HG02884 (cell line): ENCODE results near the gene SLCO2B1.

Experiments used
- ATAC-seq: cut with Tn5 transposase; IDR thresholded peaks from one replicate; pipeline ENCODE4 v1.9.1; 2021; ENCODE audit warnings: mild to moderate bottlenecking, moderate library complexity; ENCODE audit not compliant: unreplicated experiment

Gene SLCO2B1

DNA sequence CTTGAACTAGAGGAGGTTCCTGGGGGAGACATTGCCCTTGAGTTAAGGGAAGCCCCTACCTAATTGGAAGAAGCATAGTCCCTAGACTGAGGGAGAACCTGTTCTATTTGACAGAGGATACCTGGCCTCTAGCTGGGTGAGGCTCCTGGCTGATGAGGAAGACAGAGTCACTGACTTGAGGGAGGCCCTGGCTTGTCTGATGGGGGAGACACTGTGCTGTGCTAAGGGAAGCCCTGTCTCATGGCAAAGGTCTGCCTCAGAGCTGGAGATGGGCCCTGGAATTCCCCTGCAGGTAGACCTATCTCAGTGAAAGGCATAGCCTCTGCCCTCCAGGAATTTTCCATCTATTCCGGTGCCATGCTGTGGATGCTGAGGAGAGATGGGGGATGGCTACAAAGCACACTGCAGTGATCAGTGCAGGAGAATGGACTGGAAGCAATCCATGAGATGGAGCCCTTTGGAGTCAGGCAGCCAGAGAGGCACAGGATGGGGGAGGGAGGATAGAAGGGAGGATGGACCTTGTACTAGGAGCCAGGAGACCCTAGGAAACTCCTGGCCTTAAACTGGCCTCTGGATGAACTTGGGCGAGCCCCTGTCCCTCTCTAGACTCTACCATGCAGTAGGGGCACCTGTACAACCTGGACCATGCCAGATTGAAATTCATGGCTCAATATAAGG, 39.9 kb downstream of the SLCO2B1 start:
- no peak for ATAC-seq

DNA sequence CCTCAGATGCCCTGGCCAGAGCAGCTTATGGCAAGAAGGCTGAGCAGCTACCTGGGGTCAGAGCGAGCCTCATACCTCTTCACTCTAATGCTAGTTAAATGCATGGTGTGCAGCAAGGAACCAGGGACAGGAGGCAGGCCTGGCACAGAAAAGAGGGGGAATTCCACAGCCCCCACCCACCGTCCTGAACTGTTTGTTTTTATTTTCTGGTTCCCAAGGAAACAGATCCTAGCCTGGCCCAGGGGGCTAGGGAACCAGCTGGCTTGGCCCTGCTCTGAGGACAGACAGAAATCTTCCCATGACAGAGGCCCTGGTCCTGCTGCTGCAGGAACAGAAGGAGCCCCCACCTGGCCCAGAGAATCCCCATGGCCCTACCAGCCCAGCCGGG, 40.4 kb downstream of the SLCO2B1 start:
- ATAC-seq, result no peak

GRCh38 chr11:75193271-75193670, 42.4 kb downstream of the SLCO2B1 start:
- ATAC-seq, result no peak

- ATAC-seq, result no peak
Observed at GRCh38 chr11:75193711-75194110, 42.8 kb downstream of the SLCO2B1 start.

DNA sequence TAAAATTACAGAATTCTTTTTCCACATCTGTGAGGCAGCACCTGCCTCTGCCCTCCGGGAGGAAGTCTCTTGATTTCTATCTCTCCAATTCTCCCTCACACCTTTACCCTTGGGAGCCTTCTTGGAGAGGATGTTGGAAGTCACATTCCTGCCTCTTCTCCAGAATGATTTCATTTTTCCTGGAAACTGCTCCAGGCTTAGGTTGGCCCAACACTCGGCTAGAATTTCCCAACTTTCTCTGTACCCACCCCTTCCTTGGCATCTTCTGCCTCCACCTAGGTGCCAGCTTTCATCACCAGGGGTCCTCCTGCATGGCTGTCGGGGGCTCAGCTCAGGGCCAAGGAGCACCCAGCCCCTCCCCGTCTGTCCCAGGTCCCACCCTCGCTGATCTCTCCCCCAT, 43.2 kb downstream of the SLCO2B1 start:
- no peak for ATAC-seq

- no peak for ATAC-seq
Observed at GRCh38 chr11:75195167-75195962, 44.5 kb downstream of the SLCO2B1 start.

DNA sequence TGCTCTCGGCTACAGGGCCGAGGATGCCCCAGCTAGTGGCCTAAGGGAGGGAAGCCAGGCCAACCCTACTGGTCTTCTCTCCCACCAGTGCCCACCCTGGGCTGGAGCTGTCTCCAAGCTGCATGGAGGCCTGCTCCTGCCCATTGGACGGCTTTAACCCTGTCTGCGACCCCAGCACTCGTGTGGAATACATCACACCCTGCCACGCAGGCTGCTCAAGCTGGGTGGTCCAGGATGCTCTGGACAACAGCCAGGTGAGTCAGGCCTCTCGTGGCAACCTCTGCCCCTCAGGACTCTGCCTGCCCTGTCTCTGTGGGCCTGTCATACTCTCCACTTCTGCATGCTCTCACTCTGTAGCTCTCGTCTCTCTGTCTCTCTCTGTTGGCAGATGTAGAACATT, 45.5 kb downstream of the SLCO2B1 start:
- ATAC-seq, result no peak

DNA sequence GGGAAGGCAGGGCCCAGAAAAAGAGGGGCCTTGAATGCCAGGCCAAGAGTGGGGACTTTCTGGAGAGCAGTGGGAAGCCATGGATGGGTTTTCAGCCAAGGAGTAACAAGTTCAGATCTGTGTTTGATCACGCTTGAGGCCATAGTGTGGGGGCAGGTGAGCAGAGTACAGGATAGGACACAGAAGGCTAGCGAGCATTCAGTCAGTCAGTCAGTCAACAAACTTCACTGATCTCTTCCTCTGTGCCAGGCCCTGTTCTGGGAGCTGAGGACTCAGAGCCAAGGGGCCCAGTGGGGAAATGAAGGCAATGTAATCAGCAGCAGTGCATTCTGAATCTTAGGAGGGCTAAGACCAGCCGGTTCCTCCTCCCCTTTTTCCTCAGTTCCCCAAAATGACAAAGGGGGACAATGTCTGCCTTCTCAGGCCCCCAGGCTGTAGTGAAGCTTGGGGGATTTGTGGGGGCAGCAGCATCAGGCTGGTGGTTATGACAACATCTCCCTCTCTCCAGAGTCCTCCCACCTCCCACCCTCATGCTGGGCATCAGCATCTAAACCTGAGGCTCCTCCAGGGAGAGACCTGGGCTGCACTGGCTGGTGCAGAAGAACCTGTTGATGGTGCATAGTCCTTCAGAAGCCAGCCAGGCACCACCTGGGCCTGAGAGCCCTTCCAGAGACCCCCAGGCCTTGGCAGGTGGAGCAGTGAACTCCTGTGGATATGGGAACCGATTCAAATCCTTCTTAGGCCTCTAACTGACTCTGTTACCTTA, 46.8 kb downstream of the SLCO2B1 start:
- no peak for ATAC-seq

DNA sequence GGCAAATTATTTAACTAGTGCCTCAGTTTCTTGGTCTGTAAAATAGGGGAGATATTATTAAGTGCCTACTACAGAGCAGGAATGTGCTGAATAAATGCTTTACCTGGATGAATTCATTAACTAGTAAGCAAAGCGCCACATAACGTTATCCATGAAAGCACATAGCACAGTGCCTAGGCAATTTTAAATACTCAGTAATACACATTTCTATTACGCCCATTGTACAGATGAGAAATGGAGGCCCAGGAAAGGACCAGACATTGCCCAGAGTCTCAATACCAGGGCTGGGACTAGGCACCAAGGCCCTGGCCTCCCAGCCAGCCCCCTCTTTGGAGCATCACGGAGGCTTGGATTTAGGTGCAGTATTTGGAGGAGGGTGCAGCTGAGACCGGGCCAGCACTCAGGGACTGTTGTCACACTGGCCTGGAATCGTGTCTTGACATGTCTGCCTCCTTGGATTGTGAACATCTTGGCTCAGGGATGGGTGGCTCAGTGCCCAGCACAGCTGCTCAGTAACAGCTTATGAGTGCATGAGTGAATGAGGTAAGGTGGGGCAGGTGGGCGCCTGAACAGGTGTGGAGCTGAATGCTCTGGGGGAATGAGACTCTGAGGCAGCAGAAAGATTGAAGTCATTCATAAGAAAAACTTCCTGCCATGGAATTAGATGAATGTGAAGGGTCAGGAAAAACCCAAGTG, 47.5 kb downstream of the SLCO2B1 start:
- ATAC-seq, result no peak

- no peak for ATAC-seq
Observed at GRCh38 chr11:75199412-75199955, 48.6 kb downstream of the SLCO2B1 start.

DNA sequence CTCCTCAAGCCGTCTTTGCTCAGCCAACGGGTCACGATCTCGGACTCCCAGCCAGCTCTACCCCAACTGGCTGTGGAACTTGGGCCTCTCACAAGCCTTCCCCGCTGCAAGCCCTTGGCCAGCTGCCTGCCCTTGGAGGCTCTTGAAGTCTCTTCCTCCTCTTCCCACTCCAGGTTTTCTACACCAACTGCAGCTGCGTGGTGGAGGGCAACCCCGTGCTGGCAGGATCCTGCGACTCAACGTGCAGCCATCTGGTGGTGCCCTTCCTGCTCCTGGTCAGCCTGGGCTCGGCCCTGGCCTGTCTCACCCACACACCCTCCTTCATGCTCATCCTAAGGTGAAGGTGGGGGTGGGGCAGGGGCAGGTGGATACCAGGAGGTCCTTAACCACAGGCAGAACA, 49.1 kb downstream of the SLCO2B1 start:
- ATAC-seq, result no peak

- no peak for ATAC-seq
Observed at GRCh38 chr11:75200531-75200930, 49.6 kb downstream of the SLCO2B1 start.

DNA sequence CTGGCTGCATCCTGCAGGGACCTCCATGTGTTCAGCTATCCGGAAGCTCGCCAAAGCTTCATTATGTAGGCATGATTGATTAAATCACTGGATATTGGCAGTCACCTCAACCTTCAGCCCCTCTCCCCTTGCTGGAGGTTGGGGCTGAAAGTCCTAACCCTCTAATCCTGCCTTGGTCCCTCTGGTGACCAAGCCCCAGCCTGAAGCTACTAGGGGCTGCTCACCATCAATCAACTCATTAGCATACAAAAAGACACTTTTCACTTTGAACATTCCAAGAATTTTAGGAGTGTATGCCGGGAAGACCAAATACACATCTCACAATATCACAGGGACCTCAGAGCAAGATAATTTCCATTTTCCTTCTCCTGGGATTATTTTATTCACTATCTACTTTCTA, 50.9 kb downstream of the SLCO2B1 start:
- no peak for ATAC-seq

DNA sequence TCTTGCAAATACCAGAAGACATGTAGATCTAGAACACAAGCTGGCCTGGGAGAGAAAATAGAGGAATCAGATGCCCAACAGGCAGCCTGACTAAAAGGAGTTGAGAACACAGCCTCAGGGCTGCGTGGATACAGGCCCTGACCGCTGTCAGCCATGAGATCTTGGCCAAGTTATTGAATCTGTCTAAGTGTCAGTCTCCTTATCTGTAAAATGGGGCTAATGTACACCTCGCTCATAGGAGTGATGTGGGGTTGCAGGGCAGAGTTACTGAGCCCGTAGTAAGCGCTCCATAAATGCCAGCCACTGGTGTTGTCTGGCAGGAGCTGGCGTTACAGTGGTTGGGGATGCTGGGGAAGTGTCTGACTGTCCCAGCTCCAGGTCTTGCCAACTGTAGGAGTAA, 51.3 kb downstream of the SLCO2B1 start:
- ATAC-seq, result no peak

DNA sequence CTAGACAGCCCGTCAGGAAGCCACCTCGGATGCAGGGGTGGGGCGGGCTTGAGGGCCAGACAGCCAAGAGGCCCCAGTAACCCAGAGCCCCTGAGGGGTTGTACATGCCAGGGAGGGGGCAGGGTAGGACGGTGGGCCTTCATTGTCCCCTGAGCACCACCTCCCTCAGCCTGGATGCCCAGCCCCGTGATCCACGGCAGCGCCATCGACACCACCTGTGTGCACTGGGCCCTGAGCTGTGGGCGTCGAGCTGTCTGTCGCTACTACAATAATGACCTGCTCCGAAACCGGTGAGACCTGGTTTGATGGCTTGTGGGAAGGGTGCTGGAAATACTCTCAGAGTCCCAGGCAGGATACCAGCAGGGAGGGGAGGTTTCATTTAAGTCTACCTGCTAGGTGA, 52.2 kb downstream of the SLCO2B1 start:
- ATAC-seq, result no peak

DNA sequence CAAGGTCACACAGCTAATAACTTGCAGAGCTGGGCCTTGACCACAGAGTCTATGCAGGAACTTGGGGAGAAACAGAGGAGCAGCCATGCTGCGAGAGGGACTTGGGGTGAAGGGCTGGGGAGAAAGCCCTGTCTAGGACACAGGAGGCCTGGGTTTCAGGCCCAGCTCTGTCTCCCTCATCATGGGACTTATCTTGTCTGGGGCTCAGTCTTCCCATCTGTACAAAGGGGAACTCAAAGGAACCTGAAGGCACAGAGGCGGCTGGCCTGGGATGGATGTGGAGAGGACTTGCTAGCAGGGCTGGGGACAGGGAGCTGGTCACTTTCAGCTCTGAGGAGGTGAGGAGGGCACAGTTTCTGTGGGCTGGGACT, 52.7 kb downstream of the SLCO2B1 start:
- ATAC-seq, result no peak

- no peak for ATAC-seq
Observed at GRCh38 chr11:75204012-75204674, 53.2 kb downstream of the SLCO2B1 start.

DNA sequence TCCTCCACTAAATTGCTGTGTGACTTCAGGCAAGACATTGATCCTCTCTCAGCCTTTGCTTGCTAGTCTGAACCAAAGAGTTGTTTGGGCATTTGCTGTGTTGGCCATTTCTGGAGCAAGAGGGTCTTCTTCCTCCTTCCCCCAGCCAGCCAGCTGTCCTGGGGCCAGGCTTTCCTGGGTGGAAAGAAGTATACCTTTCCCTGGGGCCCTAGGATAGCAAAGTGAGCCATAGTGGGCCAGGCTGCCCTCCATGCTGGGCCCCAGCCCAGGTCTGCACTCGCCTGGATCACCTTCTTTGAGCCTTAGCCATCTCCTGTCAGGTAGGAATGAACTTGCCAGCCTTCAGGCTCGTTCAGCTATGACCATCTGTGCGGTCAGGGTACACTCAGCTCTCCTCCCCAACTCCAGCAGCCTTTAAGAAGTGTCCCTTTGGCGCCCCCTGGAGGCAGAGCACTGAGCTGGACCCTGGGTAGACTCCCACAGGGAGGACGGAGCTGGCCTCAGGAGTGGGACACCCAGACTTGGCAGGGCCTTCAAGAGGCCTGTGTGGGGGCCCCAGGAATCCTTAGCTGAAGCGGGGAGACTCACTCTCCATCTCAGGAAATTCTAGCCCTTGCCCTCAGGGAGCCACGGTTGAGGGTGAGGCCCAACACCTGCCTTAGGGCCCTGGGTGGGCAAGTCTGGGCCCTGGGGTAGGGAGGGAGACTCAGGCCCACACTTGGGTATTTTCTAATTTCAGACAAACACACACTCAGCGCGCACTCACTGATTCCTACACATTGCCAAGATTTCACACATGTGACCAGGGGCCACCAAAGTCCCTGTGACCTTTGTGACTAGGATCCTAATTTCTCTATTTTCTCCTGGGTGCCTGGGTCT, 54.0 kb downstream of the SLCO2B1 start:
- no peak for ATAC-seq

GRCh38 chr11:75205564-75206020, 54.7 kb downstream of the SLCO2B1 start:
- ATAC-seq, result no peak
